Osteocyte (in vitro differentiated cells): Measurements from ENCODE around the gene GRPEL2. TPM values are rescaled to one million over a fixed set of nuclear protein-coding genes. Genes with fewer than 3 reads are reported as not detected.
A peak's percentile ranks its signal among the peaks of the same experiment; 100 is the strongest.

Experiments
- DNase-seq: peaks from one replicate; pipeline ENCODE4 v3.0.0; 2021; ENCODE audit warnings: mixed read lengths; ENCODE audit not compliant: unreplicated experiment; ENCODE audit errors: extremely low spot score
- H3K27ac Mint-ChIP-seq: one replicate; pipeline ENCODE4 v1.8.0; 2021; ENCODE audit warnings: mild to moderate bottlenecking, mixed read lengths; ENCODE audit not compliant: unreplicated experiment
- H3K27me3 Mint-ChIP-seq: one replicate; pipeline ENCODE4 v1.8.0; 2021; ENCODE audit warnings: mixed read lengths; ENCODE audit not compliant: unreplicated experiment
- H3K36me3 Mint-ChIP-seq: one replicate; pipeline ENCODE4 v1.8.0; 2021; ENCODE audit warnings: mixed read lengths; ENCODE audit not compliant: unreplicated experiment
- H3K4me1 Mint-ChIP-seq: one replicate; pipeline ENCODE4 v1.8.0; 2021; ENCODE audit warnings: mixed read lengths; ENCODE audit not compliant: unreplicated experiment
- H3K4me3 Mint-ChIP-seq: one replicate; pipeline ENCODE4 v1.8.0; 2021; ENCODE audit warnings: mild to moderate bottlenecking, moderate library complexity, mixed read lengths; ENCODE audit not compliant: unreplicated experiment
- H3K9me3 Mint-ChIP-seq: one replicate; pipeline ENCODE4 v1.8.0; 2021; ENCODE audit warnings: mixed read lengths; ENCODE audit not compliant: unreplicated experiment
- CTCF ChIP-seq: fragments of 200-600 bp; sonication (generic); IDR thresholded peaks from 2 replicates; pipeline ENCODE4 v1.5.0; 2021; ENCODE audit warnings: antibody characterized with exemption, mild to moderate bottlenecking, moderate library complexity
- total RNA-seq: library from RNA; stranded (reverse); gene quantifications from 2 replicates; pipeline ENCODE4 v1.2.1, GENCODE V29; 2021

The GRPEL2 gene
- total RNA-seq, 1 donor from 2014 or later: 25.2 TPM

DNA sequence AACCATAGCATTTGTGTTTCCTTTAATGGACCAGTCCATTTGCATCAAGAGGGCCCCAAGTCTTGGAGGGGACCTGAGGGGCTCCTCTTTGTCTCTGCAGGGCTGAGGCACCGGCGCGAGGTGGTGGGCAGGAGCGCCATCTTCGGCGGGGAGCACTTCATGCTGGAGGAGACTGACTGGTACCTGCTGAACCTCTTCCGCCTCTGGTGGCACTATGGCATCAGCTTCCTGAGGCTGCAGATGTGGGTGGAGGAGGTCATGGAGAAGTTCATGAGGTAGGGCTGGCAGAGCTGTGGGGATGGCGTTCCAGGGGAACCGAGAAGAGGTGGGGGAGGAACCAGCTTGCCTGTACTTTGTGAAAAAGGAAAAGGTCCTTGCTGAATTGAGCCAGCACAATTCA, 18.6 kb downstream of the GRPEL2 start:
- Mint-ChIP-seq H3K27ac (no peak overlapping the region), H3K4me3 (no peak overlapping the region), H3K27me3 (no peaks in the 10 kb centered on the region), H3K36me3 (no peaks in the 10 kb centered on the region), H3K4me1 (peaks cover 2% of the 10 kb centered on the region), H3K9me3 (no peaks in the 10 kb centered on the region)
- TF ChIP-seq CTCF: no peak
- peak; percentile 75 for DNase-seq

DNA sequence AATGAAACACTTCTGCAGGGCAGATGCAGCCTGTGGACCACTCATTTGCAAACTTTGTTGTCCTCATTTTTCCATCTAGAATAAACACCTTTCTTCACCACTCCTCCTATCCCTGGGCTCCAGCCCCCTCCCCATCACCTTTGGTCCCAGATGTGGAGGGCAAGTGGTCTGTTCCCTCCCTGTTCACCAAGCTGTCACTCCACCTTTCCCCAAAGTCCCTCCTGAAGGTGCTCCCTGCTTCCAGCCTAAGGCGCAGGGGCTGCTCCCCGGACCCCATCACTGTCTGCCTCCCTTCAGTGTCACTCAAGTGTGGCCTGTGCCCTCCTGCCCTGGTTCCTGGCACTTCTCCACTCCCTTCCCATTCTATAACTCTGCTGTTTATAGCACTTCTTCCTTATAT, 19.4 kb downstream of the GRPEL2 start:
- no peaks in the 10 kb centered on the region for H3K27me3 Mint-ChIP-seq
- DNase-seq: peak; percentile 59
- H3K36me3 Mint-ChIP-seq: no peaks in the 10 kb centered on the region
- H3K4me1 Mint-ChIP-seq: peaks cover 2% of the 10 kb centered on the region
- H3K4me3 Mint-ChIP-seq: no peak overlapping the region
- H3K9me3 Mint-ChIP-seq: no peaks in the 10 kb centered on the region
- H3K27ac Mint-ChIP-seq: no peak overlapping the region
- no peak for TF ChIP-seq CTCF

DNA sequence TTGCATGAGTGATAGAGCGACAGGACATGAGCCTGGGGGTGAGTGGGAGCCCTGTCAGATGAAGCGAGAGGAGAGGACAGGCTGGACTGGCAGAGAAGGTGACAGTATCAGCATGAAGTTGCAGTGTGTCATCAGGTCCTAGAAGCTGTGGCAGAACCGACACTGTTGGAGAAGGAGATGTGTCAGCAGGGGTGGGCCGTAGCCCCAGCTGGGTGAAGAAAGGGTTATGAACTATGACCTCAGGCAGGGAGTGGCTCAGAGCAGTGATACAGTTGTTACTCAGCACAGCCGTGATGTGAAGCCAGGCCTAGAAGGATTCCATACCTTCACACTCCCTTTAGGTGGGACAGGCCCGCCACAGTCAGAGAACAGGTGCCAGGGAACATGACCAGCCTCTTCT, 20.1 kb downstream of the GRPEL2 start:
- Mint-ChIP-seq H3K4me1 (peaks cover 2% of the 10 kb centered on the region), H3K9me3 (no peaks in the 10 kb centered on the region), H3K4me3 (no peak overlapping the region), H3K27ac (no peak overlapping the region), H3K27me3 (no peaks in the 10 kb centered on the region), H3K36me3 (no peaks in the 10 kb centered on the region)
- TF ChIP-seq CTCF: no peak
- no peak for DNase-seq

DNA sequence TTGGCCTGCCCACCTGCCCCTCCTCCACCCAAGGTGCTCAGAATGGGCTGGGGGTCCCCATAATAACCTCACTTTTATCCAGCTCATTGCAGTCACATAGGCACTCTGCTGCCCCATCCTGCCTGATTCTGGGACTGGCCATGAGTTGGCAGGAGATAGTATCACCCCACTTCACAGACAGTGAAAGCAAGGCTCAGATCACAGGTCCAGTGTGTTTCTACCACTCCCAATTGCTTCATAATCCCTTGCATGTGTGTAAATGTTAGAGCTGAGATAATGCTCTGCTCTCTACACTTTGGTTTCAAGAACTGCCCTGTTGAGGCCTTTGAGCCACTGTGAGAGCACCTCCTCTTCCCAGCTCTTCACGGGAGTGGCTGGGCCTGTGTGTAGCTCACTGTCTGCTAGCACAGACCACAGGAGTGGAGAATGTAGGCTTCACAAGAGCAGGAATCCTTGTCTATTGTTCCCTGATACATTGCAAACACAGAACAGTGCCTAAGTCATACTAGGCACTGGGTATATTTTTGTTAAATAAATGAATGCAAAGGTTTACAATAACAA, 20.9 kb downstream of the GRPEL2 start:
- H3K27ac Mint-ChIP-seq: no peak overlapping the region
- peaks cover 2% of the 10 kb centered on the region for H3K4me1 Mint-ChIP-seq
- no peak for DNase-seq
- H3K4me3 Mint-ChIP-seq: no peak overlapping the region
- no peak for TF ChIP-seq CTCF
- H3K27me3 Mint-ChIP-seq: no peaks in the 10 kb centered on the region
- no peaks in the 10 kb centered on the region for H3K9me3 Mint-ChIP-seq
- H3K36me3 Mint-ChIP-seq: no peaks in the 10 kb centered on the region

- TF ChIP-seq CTCF: peak; percentile 89
- peak overlapping the region; percentile 32 for H3K27ac Mint-ChIP-seq
- H3K4me3 Mint-ChIP-seq: no peak overlapping the region
- no peaks in the 10 kb centered on the region for H3K27me3 Mint-ChIP-seq
- no peaks in the 10 kb centered on the region for H3K9me3 Mint-ChIP-seq
- peaks cover 2% of the 10 kb centered on the region for H3K4me1 Mint-ChIP-seq
- peak; percentile 90 for DNase-seq
- H3K36me3 Mint-ChIP-seq: no peaks in the 10 kb centered on the region
Observed at GRCh38 chr5:149367249-149367971, 22.1 kb downstream of the GRPEL2 start.
